HepG2 (cell line): ENCODE results near the gene HOXD12. TPM values are rescaled to one million over a fixed set of nuclear protein-coding genes. Genes with fewer than 3 reads are reported as not detected.

Experiments
- ATF7-NPFF ChIP-seq: sonication (generic); formaldehyde crosslinking; IDR thresholded peaks from 2 replicates; pipeline ENCODE4 v1.8.1; 2023; ENCODE audit warnings: mild to moderate bottlenecking, low read depth, missing genetic modification reagents, moderate library complexity
- ETV5 ChIP-seq: IDR thresholded peaks from 2 replicates; pipeline ENCODE4 v1.6.1; 2018; ENCODE audit warnings: missing biosample characterization, missing genetic modification reagents, inconsistent platforms, borderline replicate concordance
- GZF1 ChIP-seq: sonication (generic); formaldehyde crosslinking; IDR thresholded peaks from 2 replicates; pipeline ENCODE4 v1.5.1; 2020; ENCODE audit warnings: mild to moderate bottlenecking, missing genetic modification reagents
- KLF13 ChIP-seq: sonication (generic); formaldehyde crosslinking; IDR thresholded peaks from 2 replicates; pipeline ENCODE4 v1.4.0; 2020; ENCODE audit warnings: mild to moderate bottlenecking, missing genetic modification reagents
- NFAT5 ChIP-seq: sonication (generic); formaldehyde crosslinking; IDR thresholded peaks from 2 replicates; pipeline ENCODE4 v1.4.0; 2020; ENCODE audit warnings: missing genetic modification reagents
- PRMT3 ChIP-seq: sonication (generic); formaldehyde crosslinking; IDR thresholded peaks from 2 replicates; pipeline ENCODE4 v1.8.1; 2022; ENCODE audit warnings: low read depth, mild to moderate bottlenecking, moderate library complexity, missing genetic modification reagents, borderline replicate concordance
- REPIN1 ChIP-seq: sonication (generic); formaldehyde crosslinking; IDR thresholded peaks from 2 replicates; pipeline ENCODE4 v1.8.0; 2022; ENCODE audit warnings: missing genetic modification reagents, low read depth, mild to moderate bottlenecking, borderline replicate concordance
- SMAD1 ChIP-seq: sonication (generic); formaldehyde crosslinking; IDR thresholded peaks from 2 replicates; pipeline ENCODE4 v1.4.0; 2020; ENCODE audit warnings: missing genetic modification reagents, low read depth, mild to moderate bottlenecking, borderline replicate concordance
- TBP ChIP-seq: sonication (generic); formaldehyde crosslinking; IDR thresholded peaks from 2 replicates; pipeline ENCODE4 v1.5.0; 2020; ENCODE audit warnings: missing genetic modification reagents
- ZHX2 ChIP-seq, 2 experiments: sonication (generic) in 1 of 2; formaldehyde crosslinking in 1 of 2; IDR thresholded peaks; 2 replicates each; pipeline versions ENCODE4 v1.6.1 to v1.9.0; 2014 to 2022; ENCODE audit warnings: antibody characterized with exemption in 1 of 2, borderline replicate concordance in 1 of 2, inconsistent platforms in 1 of 2, low read depth in 1 of 2, missing genetic modification reagents in 1 of 2
- ZMYM2 ChIP-seq: sonication (generic); formaldehyde crosslinking; IDR thresholded peaks from 2 replicates; pipeline ENCODE4 v1.8.0; 2022; ENCODE audit warnings: mild to moderate bottlenecking, missing genetic modification reagents
- ZNF143 ChIP-seq: sonication (generic); formaldehyde crosslinking; IDR thresholded peaks from 2 replicates; pipeline ENCODE4 v1.4.0; 2020; ENCODE audit warnings: missing genetic modification reagents
- ZNF350 ChIP-seq: sonication (generic); formaldehyde crosslinking; IDR thresholded peaks from 2 replicates; pipeline ENCODE4 v1.4.0; 2020; ENCODE audit warnings: mild to moderate bottlenecking, low read depth, missing genetic modification reagents, borderline replicate concordance
- ZNF598 ChIP-seq: sonication (generic); formaldehyde crosslinking; IDR thresholded peaks from 2 replicates; pipeline ENCODE4 v1.5.1; 2020; ENCODE audit warnings: mild to moderate bottlenecking, missing genetic modification reagents, borderline replicate concordance
- ZNF775 ChIP-seq: sonication (generic); formaldehyde crosslinking; IDR thresholded peaks from 2 replicates; pipeline ENCODE4 v1.4.0; 2020; ENCODE audit warnings: missing genetic modification reagents, mild to moderate bottlenecking, moderate library complexity, borderline replicate concordance
- ZNF777 ChIP-seq: sonication (generic); formaldehyde crosslinking; IDR thresholded peaks from 2 replicates; pipeline ENCODE4 v1.4.0; 2020; ENCODE audit warnings: missing genetic modification reagents
- polyA plus RNA-seq, 8 experiments: library from polyadenylated mRNA; depleted of rRNA in 3 of 8; stranded (reverse) in 7 of 8; unstranded in 1 of 8; fragments of >200 nt; fragmentation: Illumina TruSeq in 4 of 8; extraction: Trizol in 4 of 8; gene quantifications; 2 replicates each; pipeline versions ENCODE4 v1.2.1 to v1.2.3, GENCODE V29; 2011 to 2016; ENCODE audit warnings: low read depth in 4 of 8, missing spikeins in 1 of 8, mixed read lengths in 1 of 8; ENCODE audit not compliant: insufficient read depth in 1 of 8
- total RNA-seq, 5 experiments: library from RNA; depleted of rRNA; stranded (reverse); fragments of >200 nt; fragmentation: Illumina TruSeq; extraction: Trizol; gene quantifications; 2 replicates each; pipeline ENCODE4 v1.2.3, GENCODE V29; 2016; ENCODE audit warnings: low read depth in 1 of 5

HOXD12 gene
- total and polyA plus RNA-seq, 2 of the 13 experiments (the other 11 are each of a cell fraction or from before 2014, with no cell fraction given), result not detected

- TF ChIP-seq NFAT5 (CRISPR knock-in tag), result peak; percentile 40; the same call in 1 of the 2 replicates
- no peak for TF ChIP-seq ZHX2 (IDR thresholded peaks at IDR 0.05; ENCODE audit: low read depth)
- no peak for TF ChIP-seq ZHX2 (CRISPR knock-in tag; IDR thresholded peaks at IDR 0.05; ENCODE audit: borderline replicate concordance)
- peak; percentile 76 for TF ChIP-seq REPIN1 (CRISPR knock-in tag)
- peak; percentile 31; the same call in 1 of the 2 replicates for TF ChIP-seq ZNF350 (CRISPR knock-in tag)
- no peak for TF ChIP-seq KLF13 (CRISPR knock-in tag)
- TF ChIP-seq ZNF598 (CRISPR knock-in tag), result peak; percentile 97; the same call in 1 of the 2 replicates
- 0 out of 2 replicates have a peak, but pooled peaks have one; percentile 26 for TF ChIP-seq ZNF143
- 0 out of 2 replicates have a peak, but pooled peaks have one; percentile 30 for TF ChIP-seq TBP (CRISPR knock-in tag)
- no peak for TF ChIP-seq ZMYM2 (CRISPR knock-in tag)
- TF ChIP-seq SMAD1 (CRISPR knock-in tag), result 0 out of 2 replicates have a peak, but pooled peaks have one; percentile 31
- TF ChIP-seq GZF1 (CRISPR knock-in tag), result no peak
- peak; percentile 33; the same call in 1 of the 2 replicates for TF ChIP-seq ETV5
- no peak for TF ChIP-seq ZNF775 (CRISPR knock-in tag)
- peak; percentile 75 for TF ChIP-seq ZNF777 (CRISPR knock-in tag)
- TF ChIP-seq PRMT3 (CRISPR knock-in tag), result no peak
- peak; percentile 39 for TF ChIP-seq ATF7-NPFF
These were observed 11.3 kb upstream of the HOXD12 start (continued) for GRCh38 chr2:176088048-176088936.
